HCT116 (cell line): ENCODE measurements around the gene TTC23.

Experiments used
- CEBPB ChIP-seq: IDR thresholded peaks from 2 replicates; pipeline ENCODE4 v1.6.1; 2012; ENCODE audit warnings: low read depth
- EZH2phosphoT487 ChIP-seq: fragments of 200-600 bp; IDR thresholded peaks from 2 replicates; pipeline ENCODE4 v1.6.1; 2018; ENCODE audit warnings: antibody characterized with exemption, borderline replicate concordance
- JUND ChIP-seq: IDR thresholded peaks from 2 replicates; pipeline ENCODE4 v1.6.1; 2012
- MAX ChIP-seq: IDR thresholded peaks from 2 replicates; pipeline ENCODE4 v1.6.1; 2012
- POLR2A ChIP-seq: IDR thresholded peaks from 2 replicates; pipeline ENCODE4 v1.7.0; 2011; ENCODE audit warnings: borderline replicate concordance; ENCODE audit not compliant: insufficient read depth, insufficient read length; ENCODE audit errors: extremely low read depth
- POLR2AphosphoS5 ChIP-seq: IDR thresholded peaks from 2 replicates; pipeline ENCODE4 v1.6.1; 2011; ENCODE audit warnings: mild to moderate bottlenecking, low read depth, low read length, moderate library complexity
- RAD21 ChIP-seq: IDR thresholded peaks from 2 replicates; pipeline ENCODE4 v1.6.1; 2012; ENCODE audit warnings: low read depth, mild to moderate bottlenecking
- SP1 ChIP-seq: IDR thresholded peaks from 2 replicates; pipeline ENCODE4 v1.6.1; 2012; ENCODE audit warnings: low read depth
- TCF7L2 ChIP-seq: IDR thresholded peaks from 2 replicates; pipeline ENCODE4 v1.7.0; 2011; ENCODE audit warnings: borderline replicate concordance, inconsistent platforms; ENCODE audit not compliant: insufficient read depth, insufficient read length; ENCODE audit errors: extremely low read depth
- ZBTB33 ChIP-seq: IDR thresholded peaks from 2 replicates; pipeline ENCODE4 v1.6.1; 2011; ENCODE audit warnings: mild to moderate bottlenecking, low read length, moderate library complexity; ENCODE audit not compliant: insufficient replicate concordance; ENCODE audit errors: extremely low read depth
- ZNF274 ChIP-seq: fragments of 200-500 bp; sonication (Bioruptor generic); IDR thresholded peaks from 2 replicates; pipeline ENCODE4 v1.6.1; 2014; ENCODE audit warnings: mild to moderate bottlenecking, low read depth, low read length, inconsistent platforms
- TF ChIP-seq, protein P1 (sequence below): IDR thresholded peaks from 2 replicates; pipeline ENCODE4 v1.6.1; 2012; ENCODE audit warnings: low read depth
- TF ChIP-seq, protein P2 (sequence below), 3 experiments: fragments of 200-600 bp in 1 of 3; sonication (generic) in 1 of 3; IDR thresholded peaks in 2 of 3; conservative IDR thresholded peaks in 1 of 3; 2 replicates each; pipeline ENCODE4 v1.5.1; 2012 to 2017; ENCODE audit warnings: low read depth in 2 of 3, low read length in 2 of 3, antibody characterized with exemption in 1 of 3, borderline replicate concordance in 1 of 3, control low read depth in 1 of 3, mild to moderate bottlenecking in 1 of 3, mixed read lengths in 1 of 3, mixed run types in 1 of 3, moderate library complexity in 1 of 3; ENCODE audit not compliant: insufficient read depth in 1 of 3

DNA sequence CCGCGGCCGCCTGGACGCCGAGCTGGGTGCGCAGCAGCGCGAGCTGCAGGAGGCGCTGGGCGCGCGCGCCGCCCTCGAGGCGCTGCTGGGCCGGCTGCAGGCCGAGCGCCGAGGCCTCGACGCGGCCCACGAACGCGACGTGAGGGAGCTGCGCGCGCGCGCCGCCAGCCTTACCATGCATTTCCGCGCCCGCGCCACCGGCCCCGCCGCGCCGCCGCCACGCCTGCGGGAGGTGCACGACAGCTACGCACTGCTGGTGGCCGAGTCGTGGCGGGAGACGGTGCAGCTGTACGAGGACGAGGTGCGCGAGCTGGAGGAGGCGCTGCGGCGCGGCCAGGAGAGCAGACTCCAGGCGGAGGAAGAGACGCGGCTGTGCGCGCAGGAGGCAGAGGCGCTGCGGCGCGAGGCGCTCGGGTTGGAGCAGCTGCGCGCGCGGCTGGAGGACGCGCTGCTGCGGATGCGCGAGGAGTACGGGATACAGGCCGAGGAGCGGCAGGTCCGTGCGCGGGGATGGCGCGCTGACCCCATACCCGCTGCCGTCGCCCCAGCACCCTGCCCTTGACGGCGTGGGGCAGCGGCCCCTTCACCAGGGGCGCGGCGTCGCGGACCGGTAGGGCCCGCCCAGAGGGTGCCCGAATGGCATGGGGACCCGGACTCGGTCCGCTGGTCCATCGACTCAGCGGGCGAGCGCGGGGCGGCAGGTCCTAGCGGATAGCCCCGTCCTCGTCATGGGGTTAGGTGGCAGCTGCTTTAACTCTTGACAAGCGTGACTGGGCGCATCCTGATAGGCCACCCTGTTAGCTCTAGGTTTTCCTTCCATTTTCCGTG, 143.7 kb downstream of the TTC23 start:
- TF ChIP-seq, protein P1, sequence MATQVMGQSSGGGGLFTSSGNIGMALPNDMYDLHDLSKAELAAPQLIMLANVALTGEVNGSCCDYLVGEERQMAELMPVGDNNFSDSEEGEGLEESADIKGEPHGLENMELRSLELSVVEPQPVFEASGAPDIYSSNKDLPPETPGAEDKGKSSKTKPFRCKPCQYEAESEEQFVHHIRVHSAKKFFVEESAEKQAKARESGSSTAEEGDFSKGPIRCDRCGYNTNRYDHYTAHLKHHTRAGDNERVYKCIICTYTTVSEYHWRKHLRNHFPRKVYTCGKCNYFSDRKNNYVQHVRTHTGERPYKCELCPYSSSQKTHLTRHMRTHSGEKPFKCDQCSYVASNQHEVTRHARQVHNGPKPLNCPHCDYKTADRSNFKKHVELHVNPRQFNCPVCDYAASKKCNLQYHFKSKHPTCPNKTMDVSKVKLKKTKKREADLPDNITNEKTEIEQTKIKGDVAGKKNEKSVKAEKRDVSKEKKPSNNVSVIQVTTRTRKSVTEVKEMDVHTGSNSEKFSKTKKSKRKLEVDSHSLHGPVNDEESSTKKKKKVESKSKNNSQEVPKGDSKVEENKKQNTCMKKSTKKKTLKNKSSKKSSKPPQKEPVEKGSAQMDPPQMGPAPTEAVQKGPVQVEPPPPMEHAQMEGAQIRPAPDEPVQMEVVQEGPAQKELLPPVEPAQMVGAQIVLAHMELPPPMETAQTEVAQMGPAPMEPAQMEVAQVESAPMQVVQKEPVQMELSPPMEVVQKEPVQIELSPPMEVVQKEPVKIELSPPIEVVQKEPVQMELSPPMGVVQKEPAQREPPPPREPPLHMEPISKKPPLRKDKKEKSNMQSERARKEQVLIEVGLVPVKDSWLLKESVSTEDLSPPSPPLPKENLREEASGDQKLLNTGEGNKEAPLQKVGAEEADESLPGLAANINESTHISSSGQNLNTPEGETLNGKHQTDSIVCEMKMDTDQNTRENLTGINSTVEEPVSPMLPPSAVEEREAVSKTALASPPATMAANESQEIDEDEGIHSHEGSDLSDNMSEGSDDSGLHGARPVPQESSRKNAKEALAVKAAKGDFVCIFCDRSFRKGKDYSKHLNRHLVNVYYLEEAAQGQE: no peak
- TF ChIP-seq, protein P2, sequence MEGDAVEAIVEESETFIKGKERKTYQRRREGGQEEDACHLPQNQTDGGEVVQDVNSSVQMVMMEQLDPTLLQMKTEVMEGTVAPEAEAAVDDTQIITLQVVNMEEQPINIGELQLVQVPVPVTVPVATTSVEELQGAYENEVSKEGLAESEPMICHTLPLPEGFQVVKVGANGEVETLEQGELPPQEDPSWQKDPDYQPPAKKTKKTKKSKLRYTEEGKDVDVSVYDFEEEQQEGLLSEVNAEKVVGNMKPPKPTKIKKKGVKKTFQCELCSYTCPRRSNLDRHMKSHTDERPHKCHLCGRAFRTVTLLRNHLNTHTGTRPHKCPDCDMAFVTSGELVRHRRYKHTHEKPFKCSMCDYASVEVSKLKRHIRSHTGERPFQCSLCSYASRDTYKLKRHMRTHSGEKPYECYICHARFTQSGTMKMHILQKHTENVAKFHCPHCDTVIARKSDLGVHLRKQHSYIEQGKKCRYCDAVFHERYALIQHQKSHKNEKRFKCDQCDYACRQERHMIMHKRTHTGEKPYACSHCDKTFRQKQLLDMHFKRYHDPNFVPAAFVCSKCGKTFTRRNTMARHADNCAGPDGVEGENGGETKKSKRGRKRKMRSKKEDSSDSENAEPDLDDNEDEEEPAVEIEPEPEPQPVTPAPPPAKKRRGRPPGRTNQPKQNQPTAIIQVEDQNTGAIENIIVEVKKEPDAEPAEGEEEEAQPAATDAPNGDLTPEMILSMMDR (IDR thresholded peaks at IDR 0.05 in 2 of 3, conservative IDR thresholded peaks at IDR 0.05 in 1 of 3; ENCODE audit: borderline replicate concordance in 1 of 3, insufficient read depth in 1 of 3, low read depth in 2 of 3, low read length in 2 of 3): no peak
- no peak for TF ChIP-seq RAD21
- no peak for TF ChIP-seq TCF7L2
- no peak for TF ChIP-seq POLR2AphosphoS5
- TF ChIP-seq MAX: no peak
- TF ChIP-seq POLR2A: no peak
- TF ChIP-seq JUND: no peak
- no peak for TF ChIP-seq ZNF274
- TF ChIP-seq CEBPB: no peak
- TF ChIP-seq EZH2phosphoT487: no peak
- TF ChIP-seq SP1: no peak
- TF ChIP-seq ZBTB33: no peak
